Fibroblast of mammary gland (primary cell): Measurements from ENCODE around the gene KIAA0319L.

Experiments
- DNase-seq: peaks from one replicate; pipeline ENCODE4 v3.0.0-alpha.2; 2010; ENCODE audit warnings: low read depth
- H3K4me3 ChIP-seq: 2 replicates; pipeline ENCODE4 v1.5.1; 2011; ENCODE audit warnings: low read depth, mild to moderate bottlenecking, low read length, moderate library complexity; ENCODE audit not compliant: control insufficient read depth
- CTCF ChIP-seq: conservative IDR thresholded peaks from 2 replicates; pipeline ENCODE4 v1.5.1; 2011; ENCODE audit warnings: low read depth, low read length, inconsistent platforms; ENCODE audit not compliant: control insufficient read depth, insufficient read depth

KIAA0319L gene

GRCh38 chr1:35530168-35530567 is 27.0 kb downstream of the KIAA0319L start:
- no peak overlapping the region for H3K4me3 ChIP-seq
- DNase-seq: no peak
- no peak for TF ChIP-seq CTCF

GRCh38 chr1:35524106-35524505 is 33.1 kb downstream of the KIAA0319L start:
- TF ChIP-seq CTCF: no peak

GRCh38 chr1:35519432-35519831 is 37.8 kb downstream of the KIAA0319L start:
- no peak for DNase-seq
- H3K4me3 ChIP-seq: no peak overlapping the region
- no peak for TF ChIP-seq CTCF

More at GRCh38 chr1:35524106-35524505, 33.1 kb downstream of the KIAA0319L start:
- no peak for DNase-seq
- no peak overlapping the region for H3K4me3 ChIP-seq

GRCh38 chr1:35518183-35518582 is 39.0 kb downstream of the KIAA0319L start:
- no peak for DNase-seq
- no peak for TF ChIP-seq CTCF
- no peak overlapping the region for H3K4me3 ChIP-seq

- no peak for TF ChIP-seq CTCF
- no peak overlapping the region for H3K4me3 ChIP-seq
- no peak for DNase-seq
Measured at GRCh38 chr1:35511305-35511704, 45.9 kb downstream of the KIAA0319L start.

GRCh38 chr1:35509558-35509957 is 47.6 kb downstream of the KIAA0319L start:
- no peak for DNase-seq
- no peak overlapping the region for H3K4me3 ChIP-seq
- TF ChIP-seq CTCF: no peak

- TF ChIP-seq CTCF: no peak
- no peak overlapping the region for H3K4me3 ChIP-seq
- no peak for DNase-seq
Measured at GRCh38 chr1:35507947-35508346, 49.3 kb downstream of the KIAA0319L start.
